ENCODE data around the gene TEX10. TPM values are rescaled to one million over a fixed set of nuclear protein-coding genes. Genes with fewer than 3 reads are reported as not detected.

The TEX10 gene
- polyA plus RNA-seq, 1 donor from 2014 or later = 30.5 TPM

DNA sequence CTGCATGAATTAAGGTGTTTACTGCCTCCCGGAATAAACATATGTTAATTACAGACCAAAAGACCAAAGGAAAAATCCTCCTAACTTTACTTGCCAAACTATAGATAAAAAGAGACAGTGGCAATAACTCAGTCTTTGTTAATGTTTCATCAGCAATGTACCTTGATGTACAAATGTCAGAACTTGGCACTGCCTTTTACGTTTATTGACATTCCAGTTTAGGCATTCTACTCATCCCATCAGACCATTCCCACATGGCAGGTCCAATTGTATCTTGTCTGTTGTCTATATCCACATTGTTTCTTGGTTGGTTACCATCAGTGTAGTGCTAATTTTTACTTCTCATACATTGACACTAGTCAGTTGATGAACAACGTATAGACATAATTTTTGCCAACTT, 85.5 kb downstream of the TEX10 start:
- no peaks in the 10 kb centered on the region for H3K9me2 ChIP-seq (ENCODE audit: insufficient read depth, low read length)
- no peak overlapping the region for H2AFZ ChIP-seq (ENCODE audit: low read depth, low read length)
- H3K9ac ChIP-seq (ENCODE audit: low read length) = no peak overlapping the region
- no peak overlapping the region for H3K4me3 ChIP-seq (ENCODE audit: low read length)
- TF ChIP-seq, protein P1, sequence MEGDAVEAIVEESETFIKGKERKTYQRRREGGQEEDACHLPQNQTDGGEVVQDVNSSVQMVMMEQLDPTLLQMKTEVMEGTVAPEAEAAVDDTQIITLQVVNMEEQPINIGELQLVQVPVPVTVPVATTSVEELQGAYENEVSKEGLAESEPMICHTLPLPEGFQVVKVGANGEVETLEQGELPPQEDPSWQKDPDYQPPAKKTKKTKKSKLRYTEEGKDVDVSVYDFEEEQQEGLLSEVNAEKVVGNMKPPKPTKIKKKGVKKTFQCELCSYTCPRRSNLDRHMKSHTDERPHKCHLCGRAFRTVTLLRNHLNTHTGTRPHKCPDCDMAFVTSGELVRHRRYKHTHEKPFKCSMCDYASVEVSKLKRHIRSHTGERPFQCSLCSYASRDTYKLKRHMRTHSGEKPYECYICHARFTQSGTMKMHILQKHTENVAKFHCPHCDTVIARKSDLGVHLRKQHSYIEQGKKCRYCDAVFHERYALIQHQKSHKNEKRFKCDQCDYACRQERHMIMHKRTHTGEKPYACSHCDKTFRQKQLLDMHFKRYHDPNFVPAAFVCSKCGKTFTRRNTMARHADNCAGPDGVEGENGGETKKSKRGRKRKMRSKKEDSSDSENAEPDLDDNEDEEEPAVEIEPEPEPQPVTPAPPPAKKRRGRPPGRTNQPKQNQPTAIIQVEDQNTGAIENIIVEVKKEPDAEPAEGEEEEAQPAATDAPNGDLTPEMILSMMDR (IDR thresholded peaks at IDR 0.05; ENCODE audit: poor library complexity, severe bottlenecking) = no peak
- TF ChIP-seq EZH2 (IDR thresholded peaks at IDR 0.05; ENCODE audit: borderline replicate concordance, insufficient read depth, low read length, poor library complexity, severe bottlenecking) (no peak), SMC3 (conservative IDR thresholded peaks at IDR 0.05; ENCODE audit: poor library complexity) (no peak), TAF1 (IDR thresholded peaks at IDR 0.05; ENCODE audit: low read depth) (no peak), EP300 (conservative IDR thresholded peaks at IDR 0.05; ENCODE audit: poor library complexity, severe bottlenecking) (no peak), RAD21 (conservative IDR thresholded peaks at IDR 0.05) (no peak)
- no peak overlapping the region for H3K4me2 ChIP-seq (ENCODE audit: low read length)
- H3K27ac ChIP-seq (ENCODE audit: low read length) = no peak overlapping the region
- H3F3A ChIP-seq (ENCODE audit: insufficient read depth, low read length, poor library complexity, severe bottlenecking) = no peaks in the 10 kb centered on the region
- H3K27me3 ChIP-seq (ENCODE audit: insufficient read depth, low read depth, low read length) = no peaks in the 10 kb centered on the region
- no peaks in the 10 kb centered on the region for H3K9me3 ChIP-seq (ENCODE audit: low read length)
- no peaks in the 10 kb centered on the region for H3K36me3 ChIP-seq (ENCODE audit: insufficient read depth, low read length)
- no peaks in the 10 kb centered on the region for H4K20me1 ChIP-seq (ENCODE audit: insufficient read depth)
- no peaks in the 10 kb centered on the region for H3K79me2 ChIP-seq (replicated peaks; ENCODE audit: insufficient read depth, low read length)

Other genes starting within 250 kb of the TEX10 start
- 82.6 and 88.8 TPM in 2 replicates for gene MSANTD3, start 74.2 kb upstream of the TEX10 start, polyA plus RNA-seq
- 273 and 295 TPM in 2 replicates for gene TMEFF1, start 120.2 kb upstream of the TEX10 start, polyA plus RNA-seq
- 14.5 and 15.3 TPM in 2 replicates for gene CAVIN4, start 225.1 kb upstream of the TEX10 start, polyA plus RNA-seq